Right atrium auricular region (tissue), 2 donors: ENCODE data around the gene SCLY. TPM values are rescaled to one million over a fixed set of nuclear protein-coding genes. Genes with fewer than 3 reads are reported as not detected.

Experiments
- DNase-seq: peaks from one replicate; pipeline ENCODE4 v3.0.0-alpha.2; 2019; ENCODE audit warnings: low spot score
- H3K27ac ChIP-seq, 2 donors: fragments of 200-600 bp; sonication (generic); 1 replicate in 1 of 2; 2 replicates in 1 of 2; pipeline ENCODE4 v1.5.1; 2016 to 2019
- H3K27me3 ChIP-seq, 2 donors: fragments of 200-600 bp; sonication (generic); one replicate each; pipeline versions ENCODE4 v1.5.1 to v1.6.0; 2017 to 2019
- H3K36me3 ChIP-seq: fragments of 200-600 bp; sonication (generic); one replicate; pipeline ENCODE4 v1.5.1; 2016
- H3K4me1 ChIP-seq, 2 donors: fragments of 200-600 bp; sonication (generic); one replicate each; pipeline versions ENCODE4 v1.5.1 to v1.6.0; 2017 to 2019
- H3K4me3 ChIP-seq, 2 donors: fragments of 200-600 bp; sonication (generic); 1 replicate in 1 of 2; 2 replicates in 1 of 2; pipeline ENCODE4 v1.5.1; 2017 to 2019; ENCODE audit warnings: mild to moderate bottlenecking in 1 of 2, moderate library complexity in 1 of 2
- H3K9me3 ChIP-seq, 2 donors: fragments of 200-600 bp; sonication (generic); one replicate each; pipeline ENCODE4 v1.5.1; 2019
- total RNA-seq, 2 donors: library from RNA; depleted of rRNA; stranded (reverse); fragments of >200 nt; gene quantifications; one replicate each; pipeline ENCODE4 v1.1.0, GENCODE V29; 2016
- TF ChIP-seq, protein P1 (sequence below), 2 donors: fragments of 200-600 bp; sonication (generic); IDR thresholded peaks; one replicate each; pipeline ENCODE4 v1.5.1; 2019; ENCODE audit warnings: antibody characterized with exemption in 2 of 2

SCLY gene
- total RNA-seq, 2 donors from 2014 or later = 6.5 to 11.3 TPM

DNA sequence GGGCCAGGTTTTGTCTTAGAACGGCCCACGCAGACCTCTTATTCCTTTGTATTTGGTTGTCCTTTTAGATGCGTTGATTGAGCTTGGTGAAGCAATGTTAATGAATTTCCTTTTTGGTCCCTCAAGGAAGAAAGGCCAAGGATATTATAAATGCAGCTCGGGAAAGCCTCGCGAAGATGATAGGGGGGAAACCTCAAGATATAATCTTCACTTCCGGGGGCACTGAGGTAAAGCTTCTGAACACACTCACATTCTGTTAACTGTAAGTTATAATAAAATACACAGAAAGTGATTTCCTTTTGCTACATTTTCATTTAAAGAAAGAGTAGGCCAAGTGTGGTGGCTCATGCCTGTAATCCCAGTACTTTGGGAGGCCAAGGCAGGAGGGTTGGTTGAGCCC lies 7.1 kb downstream of the SCLY start:
- H3K9me3 ChIP-seq = no peaks in the 10 kb centered on the region
- H3K4me1 ChIP-seq = no peaks in the 10 kb centered on the region
- no peaks in the 10 kb centered on the region for H3K27me3 ChIP-seq
- H3K36me3 ChIP-seq = peaks cover 31% of the 10 kb centered on the region
- TF ChIP-seq, protein P1, sequence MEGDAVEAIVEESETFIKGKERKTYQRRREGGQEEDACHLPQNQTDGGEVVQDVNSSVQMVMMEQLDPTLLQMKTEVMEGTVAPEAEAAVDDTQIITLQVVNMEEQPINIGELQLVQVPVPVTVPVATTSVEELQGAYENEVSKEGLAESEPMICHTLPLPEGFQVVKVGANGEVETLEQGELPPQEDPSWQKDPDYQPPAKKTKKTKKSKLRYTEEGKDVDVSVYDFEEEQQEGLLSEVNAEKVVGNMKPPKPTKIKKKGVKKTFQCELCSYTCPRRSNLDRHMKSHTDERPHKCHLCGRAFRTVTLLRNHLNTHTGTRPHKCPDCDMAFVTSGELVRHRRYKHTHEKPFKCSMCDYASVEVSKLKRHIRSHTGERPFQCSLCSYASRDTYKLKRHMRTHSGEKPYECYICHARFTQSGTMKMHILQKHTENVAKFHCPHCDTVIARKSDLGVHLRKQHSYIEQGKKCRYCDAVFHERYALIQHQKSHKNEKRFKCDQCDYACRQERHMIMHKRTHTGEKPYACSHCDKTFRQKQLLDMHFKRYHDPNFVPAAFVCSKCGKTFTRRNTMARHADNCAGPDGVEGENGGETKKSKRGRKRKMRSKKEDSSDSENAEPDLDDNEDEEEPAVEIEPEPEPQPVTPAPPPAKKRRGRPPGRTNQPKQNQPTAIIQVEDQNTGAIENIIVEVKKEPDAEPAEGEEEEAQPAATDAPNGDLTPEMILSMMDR (IDR thresholded peaks at IDR 0.05) = no peak
- peak; percentile 2 for DNase-seq
- H3K27ac ChIP-seq = no peak overlapping the region
- no peak overlapping the region for H3K4me3 ChIP-seq

DNA sequence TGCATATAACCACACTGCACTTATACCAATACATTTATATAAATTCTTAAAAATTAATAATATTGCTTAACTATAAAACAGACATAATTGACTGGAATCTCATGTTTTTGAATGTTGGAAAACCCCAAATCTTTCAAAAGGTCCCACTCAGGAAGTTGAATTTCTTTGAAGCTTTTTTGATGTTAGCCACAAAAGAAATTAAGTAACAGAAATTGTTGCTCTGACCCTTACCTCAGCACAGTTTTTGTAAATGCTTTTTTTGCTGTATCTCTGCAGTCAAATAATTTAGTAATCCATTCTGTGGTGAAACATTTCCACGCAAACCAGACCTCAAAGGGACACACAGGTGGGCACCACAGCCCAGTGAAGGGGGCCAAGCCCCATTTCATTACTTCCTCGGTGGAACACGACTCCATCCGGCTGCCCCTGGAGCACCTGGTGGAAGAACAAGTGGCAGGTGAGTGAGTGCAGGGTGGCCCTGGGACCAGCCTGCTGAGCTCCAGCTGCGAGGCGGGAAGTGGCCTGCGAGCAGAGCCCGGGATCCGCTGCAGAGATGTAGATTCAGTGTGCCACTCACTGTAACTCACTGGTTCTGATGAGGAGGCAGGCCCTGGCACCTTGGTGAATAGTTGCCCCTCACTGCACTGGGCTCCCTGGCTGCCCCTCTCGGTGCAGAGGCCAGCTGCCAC lies 8.4 kb downstream of the SCLY start:
- H3K9me3 ChIP-seq = no peaks in the 10 kb centered on the region
- H3K27me3 ChIP-seq = no peaks in the 10 kb centered on the region
- H3K27ac ChIP-seq = no peak overlapping the region
- H3K36me3 ChIP-seq = peaks cover 31% of the 10 kb centered on the region
- TF ChIP-seq, protein P1 (IDR thresholded peaks at IDR 0.05) = no peak
- H3K4me3 ChIP-seq = no peak overlapping the region
- no peaks in the 10 kb centered on the region for H3K4me1 ChIP-seq
- peak; percentile 52 for DNase-seq

DNA sequence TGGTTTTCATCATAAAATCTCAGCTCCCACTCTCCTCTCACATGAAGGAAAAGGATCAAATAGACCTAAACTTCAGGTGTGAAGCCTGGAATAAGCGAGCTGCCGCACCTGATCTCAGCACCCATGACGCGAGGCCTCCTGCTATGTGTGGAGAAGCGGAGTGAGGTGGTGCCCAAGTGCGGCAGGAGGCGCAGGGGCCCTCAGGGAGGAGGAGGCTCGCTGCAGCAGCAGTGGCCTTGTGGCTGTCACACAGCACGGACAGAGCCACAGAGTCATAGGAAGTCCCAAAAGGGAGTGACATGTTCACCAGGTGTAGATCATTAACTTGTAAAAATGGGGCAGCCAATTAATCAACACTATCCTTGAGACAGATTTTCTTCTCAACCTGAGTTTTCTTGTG lies 9.1 kb downstream of the SCLY start:
- H3K27me3 ChIP-seq = no peaks in the 10 kb centered on the region
- DNase-seq = peak; percentile 36
- H3K4me3 ChIP-seq = no peak overlapping the region
- H3K9me3 ChIP-seq = no peaks in the 10 kb centered on the region
- H3K27ac ChIP-seq = no peak overlapping the region
- no peaks in the 10 kb centered on the region for H3K4me1 ChIP-seq
- TF ChIP-seq, protein P1 (IDR thresholded peaks at IDR 0.05) = no peak
- H3K36me3 ChIP-seq = peaks cover 31% of the 10 kb centered on the region

DNA sequence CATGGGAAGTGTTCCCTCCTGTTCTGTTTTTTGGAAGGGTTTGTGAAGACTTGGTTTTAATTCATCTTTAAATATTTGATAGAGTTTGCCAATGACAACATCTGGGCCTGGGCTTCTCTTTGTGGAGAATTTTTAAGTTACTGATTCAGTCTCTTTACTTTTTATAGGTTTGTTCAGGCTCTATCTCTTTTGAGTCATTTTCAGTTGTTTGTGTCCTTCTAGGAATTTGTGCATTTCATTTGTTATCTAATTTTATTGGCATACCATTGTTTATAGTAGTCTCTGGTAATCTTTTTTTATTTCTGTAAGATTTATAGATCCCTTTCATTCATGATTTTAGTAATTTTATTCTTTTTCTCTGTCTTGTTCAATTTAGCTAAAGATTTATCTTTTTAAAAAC lies 14.6 kb downstream of the SCLY start:
- peaks cover 14% of the 10 kb centered on the region for H3K36me3 ChIP-seq
- H3K4me1 ChIP-seq = no peaks in the 10 kb centered on the region
- no peaks in the 10 kb centered on the region for H3K27me3 ChIP-seq
- H3K27ac ChIP-seq = no peak overlapping the region
- DNase-seq = no peak
- no peaks in the 10 kb centered on the region for H3K9me3 ChIP-seq
- TF ChIP-seq, protein P1 (IDR thresholded peaks at IDR 0.05) = no peak
- no peak overlapping the region for H3K4me3 ChIP-seq

DNA sequence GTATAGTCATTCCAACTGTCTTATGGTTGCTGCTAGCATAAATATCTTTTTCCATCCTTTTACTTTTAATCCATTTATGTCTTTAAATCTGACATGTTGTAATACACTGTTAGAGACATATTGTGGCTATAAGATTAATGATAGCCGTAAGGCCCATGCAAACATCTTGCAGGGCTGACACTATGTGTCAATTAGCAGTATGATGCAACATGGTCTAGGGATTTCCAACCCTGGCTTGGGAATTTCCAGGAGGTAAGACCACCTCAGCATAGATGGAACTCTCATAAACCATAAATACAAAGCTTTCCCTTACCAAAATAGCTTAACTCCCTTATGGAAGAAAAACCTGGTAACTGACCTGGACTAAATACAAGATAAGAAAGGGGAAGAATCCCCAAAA lies 16.5 kb downstream of the SCLY start:
- H3K4me3 ChIP-seq = no peak overlapping the region
- no peaks in the 10 kb centered on the region for H3K27me3 ChIP-seq
- no peaks in the 10 kb centered on the region for H3K4me1 ChIP-seq
- no peak for DNase-seq
- H3K27ac ChIP-seq = no peak overlapping the region
- TF ChIP-seq, protein P1 (IDR thresholded peaks at IDR 0.05) = no peak
- peaks cover 14% of the 10 kb centered on the region for H3K36me3 ChIP-seq
- no peaks in the 10 kb centered on the region for H3K9me3 ChIP-seq

DNA sequence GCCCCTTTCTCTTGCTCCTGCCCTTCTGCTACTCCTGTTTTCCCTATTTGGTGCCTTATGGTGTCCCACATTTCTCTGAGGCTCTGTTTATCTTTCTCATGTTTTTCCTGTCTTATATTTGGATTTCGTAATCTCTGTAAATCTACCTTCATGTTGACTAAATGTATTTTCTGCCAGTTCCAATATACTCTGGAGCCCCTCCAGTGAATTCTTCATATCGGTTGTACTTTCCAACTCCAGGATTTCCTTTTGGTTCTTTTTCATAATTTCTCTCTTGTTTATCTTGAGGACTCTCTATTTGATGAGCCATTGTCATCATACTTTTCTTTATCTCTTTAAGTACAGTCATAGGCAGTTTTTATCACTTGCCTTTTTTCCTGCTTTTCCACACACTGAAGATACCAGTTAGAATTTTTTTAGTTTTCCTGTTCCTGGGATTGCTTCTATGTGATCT lies 19.1 kb downstream of the SCLY start:
- TF ChIP-seq, protein P1 (IDR thresholded peaks at IDR 0.05) = no peak
- Histone ChIP-seq H3K9me3 (no peaks in the 10 kb centered on the region), H3K27ac (no peak overlapping the region), H3K4me3 (no peak overlapping the region), H3K36me3 (peaks cover 20% of the 10 kb centered on the region), H3K27me3 (no peaks in the 10 kb centered on the region), H3K4me1 (no peaks in the 10 kb centered on the region)
- DNase-seq = no peak
